ENCODE results near the gene DNAJC5. TPM values are rescaled to one million over a fixed set of nuclear protein-coding genes. Genes with fewer than 3 reads are reported as not detected.
A peak's percentile ranks its signal among the peaks of the same experiment; 100 is the strongest.

Gene DNAJC5
- total and polyA plus RNA-seq, 7 donors: 13.1 to 33.6 (median 20.9) TPM

DNA sequence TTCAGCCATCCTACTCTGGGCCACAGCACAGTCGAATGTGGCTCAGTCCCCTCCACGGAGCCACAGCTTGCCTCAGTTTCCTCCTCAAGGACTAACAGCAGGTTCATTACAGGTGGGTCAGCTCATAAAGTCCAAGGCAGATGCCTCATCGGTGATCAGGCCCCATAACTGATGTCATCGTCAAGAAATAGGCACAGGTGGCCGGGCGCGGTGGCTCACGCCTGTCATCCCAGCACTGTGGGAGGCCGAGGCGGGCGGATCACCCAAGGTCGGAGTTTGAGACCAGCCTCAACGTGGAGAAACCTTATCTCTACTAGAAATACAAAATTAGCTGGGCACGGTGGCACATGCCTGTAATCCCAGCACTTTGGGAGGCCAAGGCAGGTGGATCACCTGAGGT, 57.8 kb downstream of the DNAJC5 start:
- intact Hi-C loops (cut with DNase I): no loop called here
- H3K4me1 ChIP-seq: peaks cover 81% of the 10 kb centered on the region

DNA sequence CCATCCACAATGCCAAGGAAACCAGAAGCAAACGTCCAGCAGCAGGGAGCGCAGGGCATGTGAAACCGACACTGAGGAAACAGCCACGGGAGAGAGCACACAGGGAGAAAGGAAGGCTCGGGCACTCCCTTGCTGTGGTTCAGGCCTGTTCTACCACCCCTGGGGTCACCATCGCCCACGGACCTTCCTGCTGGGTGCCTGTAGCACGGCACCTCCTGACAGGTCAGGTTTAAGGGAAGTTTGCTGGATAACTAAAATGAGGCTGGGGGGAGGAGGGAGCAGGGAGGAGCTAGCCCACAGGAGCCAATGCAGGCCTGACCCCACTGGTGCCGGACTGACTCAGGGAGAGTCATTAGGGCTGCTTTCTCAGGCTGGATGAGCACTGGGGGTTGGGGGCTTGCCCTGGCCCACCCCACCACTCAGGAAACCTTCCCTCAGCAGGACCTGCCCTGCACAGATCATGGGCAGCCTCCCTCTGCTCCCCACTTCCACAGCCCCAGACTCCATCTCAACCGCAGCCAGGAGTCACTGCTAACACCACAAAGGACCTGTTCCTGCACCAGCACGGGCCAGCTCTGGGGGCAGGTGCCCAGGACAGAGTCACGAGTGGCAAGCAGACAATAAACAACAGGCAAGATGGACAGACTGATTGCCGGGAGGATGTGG, 59.0 kb downstream of the DNAJC5 start:
- intact Hi-C loops (cut with DNase I): no loop called here
- ATAC-seq (no peak), DNase-seq (no peak)
- Histone ChIP-seq H3K9me3 (no peaks in the 10 kb centered on the region), H3K27ac (peak overlapping the region; percentile 96), H3K27me3 (ENCODE audit: insufficient read depth in 3 of 3, low read length in 2 of 3) (no peaks in the 10 kb centered on the region), H3K4me3 (peak overlapping the region; percentile 100), H3K4me1 (peaks cover 73% of the 10 kb centered on the region), H3K36me3 (ENCODE audit: insufficient read depth in 1 of 2, low read depth in 1 of 2) (peaks cover 0 to under 1% of the 10 kb centered on the region in 2 donors)
- TF ChIP-seq, protein P1, sequence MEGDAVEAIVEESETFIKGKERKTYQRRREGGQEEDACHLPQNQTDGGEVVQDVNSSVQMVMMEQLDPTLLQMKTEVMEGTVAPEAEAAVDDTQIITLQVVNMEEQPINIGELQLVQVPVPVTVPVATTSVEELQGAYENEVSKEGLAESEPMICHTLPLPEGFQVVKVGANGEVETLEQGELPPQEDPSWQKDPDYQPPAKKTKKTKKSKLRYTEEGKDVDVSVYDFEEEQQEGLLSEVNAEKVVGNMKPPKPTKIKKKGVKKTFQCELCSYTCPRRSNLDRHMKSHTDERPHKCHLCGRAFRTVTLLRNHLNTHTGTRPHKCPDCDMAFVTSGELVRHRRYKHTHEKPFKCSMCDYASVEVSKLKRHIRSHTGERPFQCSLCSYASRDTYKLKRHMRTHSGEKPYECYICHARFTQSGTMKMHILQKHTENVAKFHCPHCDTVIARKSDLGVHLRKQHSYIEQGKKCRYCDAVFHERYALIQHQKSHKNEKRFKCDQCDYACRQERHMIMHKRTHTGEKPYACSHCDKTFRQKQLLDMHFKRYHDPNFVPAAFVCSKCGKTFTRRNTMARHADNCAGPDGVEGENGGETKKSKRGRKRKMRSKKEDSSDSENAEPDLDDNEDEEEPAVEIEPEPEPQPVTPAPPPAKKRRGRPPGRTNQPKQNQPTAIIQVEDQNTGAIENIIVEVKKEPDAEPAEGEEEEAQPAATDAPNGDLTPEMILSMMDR (IDR thresholded peaks at IDR 0.05): no peak
- 45 to 59% (median 50%) methylated on average over 13 of the region's 13 CpGs for WGBS, 3 donors

More for the DNA sequence above, 57.8 kb downstream of the DNAJC5 start:
- DNase-seq (no peak), ATAC-seq (no peak)
- Histone ChIP-seq H3K9me3 (no peaks in the 10 kb centered on the region), H3K27me3 (ENCODE audit: insufficient read depth in 3 of 3, low read length in 2 of 3) (no peaks in the 10 kb centered on the region), H3K36me3 (ENCODE audit: insufficient read depth in 1 of 2, low read depth in 1 of 2) (no peaks in the 10 kb centered on the region), H3K27ac (peak overlapping the region; percentile 96), H3K4me3 (peak overlapping the region; percentile 58)
- TF ChIP-seq, protein P1 (IDR thresholded peaks at IDR 0.05): no peak
- 52 to 59% (median 54%) methylated on average over 12 to 14 of the region's 14 CpGs for WGBS, 3 donors

DNA sequence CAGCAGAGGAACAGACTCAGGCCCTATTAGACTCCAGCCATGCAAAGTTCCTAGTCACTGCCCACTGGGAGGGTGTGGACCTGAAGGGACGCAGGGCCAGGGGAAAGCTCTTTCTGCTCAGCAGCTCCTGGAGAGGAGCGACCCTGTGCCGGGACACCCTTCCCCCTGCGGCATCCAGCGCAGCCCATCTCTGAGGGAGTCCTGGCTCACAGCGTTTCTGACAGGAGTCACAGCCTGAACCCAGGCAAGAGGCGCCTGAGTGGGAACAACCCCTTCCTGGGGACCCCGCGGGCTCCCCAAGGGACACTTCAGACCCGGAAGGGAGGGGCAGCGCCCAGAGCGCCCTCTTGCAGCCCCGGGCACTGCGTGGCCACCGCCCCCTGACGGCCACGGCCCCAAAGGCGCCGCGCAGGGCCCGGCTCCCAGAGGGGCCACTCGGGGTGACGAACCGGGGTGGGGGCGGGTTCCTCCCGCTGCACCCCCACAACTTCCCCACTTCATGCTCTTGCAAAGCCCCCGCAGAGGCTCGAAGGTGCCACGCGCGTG, 60.4 kb downstream of the DNAJC5 start:
- no peaks in the 10 kb centered on the region for H3K27me3 ChIP-seq (ENCODE audit: insufficient read depth in 3 of 3, low read length in 2 of 3)
- peak overlapping the region; percentile 100 for H3K4me3 ChIP-seq
- H3K27ac ChIP-seq: peak overlapping the region; percentile 96
- TF ChIP-seq, protein P1 (IDR thresholded peaks at IDR 0.05): peak; percentile 31
- DNase-seq (peak in 1 of 2 donors; percentile 50), ATAC-seq (peak; percentile 19 to 45 (median 32))
- intact Hi-C loops (cut with DNase I): no loop called here
- H3K4me1 ChIP-seq: peaks cover 58% of the 10 kb centered on the region
- peaks cover 0 to 13% of the 10 kb centered on the region in 2 donors for H3K36me3 ChIP-seq (ENCODE audit: insufficient read depth in 1 of 2, low read depth in 1 of 2)
- H3K9me3 ChIP-seq: no peaks in the 10 kb centered on the region
- WGBS, 3 donors: 0 to 3% (median 2%) methylated on average over 18 to 31 of the region's 31 CpGs

DNA sequence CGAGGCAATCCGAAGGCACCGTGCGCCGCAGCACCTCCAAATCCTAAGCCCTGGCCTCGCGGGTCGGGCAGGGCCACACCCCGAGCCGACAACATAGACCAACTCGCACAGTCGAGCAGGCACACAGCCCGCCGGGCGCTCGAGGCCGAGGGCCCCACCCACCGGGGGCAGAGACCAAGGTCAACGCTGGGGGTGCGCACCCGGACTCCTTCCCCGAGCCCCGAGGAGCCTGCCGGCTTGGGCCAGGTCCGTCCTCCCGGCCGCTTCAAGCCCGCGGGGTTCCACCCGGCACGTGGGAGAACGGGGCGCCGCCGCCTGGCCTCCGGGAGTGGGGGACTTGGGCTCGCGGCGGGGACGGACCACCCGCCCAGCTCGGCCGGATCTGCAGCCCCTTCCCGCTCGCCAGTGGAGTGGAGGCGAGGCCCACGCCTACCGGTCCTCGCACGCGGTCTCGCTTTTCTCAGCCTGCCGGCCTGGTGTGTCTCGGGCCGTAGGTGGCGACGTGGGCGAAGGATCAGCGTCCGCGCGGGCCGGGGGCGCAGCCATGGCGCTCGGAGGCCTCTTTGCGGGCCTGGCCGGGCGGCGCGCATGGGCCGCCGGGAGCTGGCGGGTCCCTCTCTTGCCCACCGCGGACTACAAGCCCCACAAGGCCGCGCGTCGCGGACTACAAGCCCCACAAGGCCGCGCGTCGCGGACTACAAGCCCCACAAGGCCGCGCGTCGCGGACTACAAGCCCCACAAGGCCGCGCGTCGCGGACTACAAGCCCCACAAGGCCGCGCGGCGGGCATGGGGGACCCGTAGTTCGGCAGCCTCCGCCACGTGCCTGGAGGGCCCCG, 61.1 kb downstream of the DNAJC5 start, which contains the start of gene UCKL1:
Gene UCKL1, minus strand, starts transcription at position 590 of the 837 bp plus-strand sequence. Its CDS starts 44 bp downstream, at position 546.
- TF ChIP-seq, protein P1 (IDR thresholded peaks at IDR 0.05): no peak
- intact Hi-C loops (cut with DNase I): no loop called here
- Histone ChIP-seq H3K4me3 (peak within 1 kb of the TSS; percentile 100), H3K36me3 (ENCODE audit: insufficient read depth in 1 of 2, low read depth in 1 of 2) (peaks cover 0 to 15% of the 10 kb centered on the region in 2 donors), H3K4me1 (peaks cover 51% of the 10 kb centered on the region), H3K27ac (peak within 1 kb of the TSS; percentile 96), H3K27me3 (ENCODE audit: insufficient read depth in 3 of 3, low read length in 2 of 3) (no peaks in the 10 kb centered on the region), H3K9me3 (no peaks in the 10 kb centered on the region)
- ATAC-seq: peak; percentile 79 to 84 (median 82)
- peak; percentile 95 to 97 for DNase-seq
- WGBS, 3 donors: 0% methylated on average over 64 to 105 of the region's 105 CpGs

All from psoas muscle (tissue), 8 donors.